Mucosa of rectum (tissue), 2 donors: ENCODE measurements around the gene NTF4.

Experiments
- H3K27ac ChIP-seq, 2 donors: one replicate each; pipeline ENCODE4 v1.7.0; 2013; ENCODE audit warnings: inconsistent platforms in 2 of 2, low read depth in 2 of 2, low read length in 2 of 2
- H3K27me3 ChIP-seq, 2 donors: one replicate each; pipeline ENCODE4 v1.7.0; 2013; ENCODE audit warnings: low read length in 2 of 2; ENCODE audit not compliant: control insufficient read depth in 2 of 2, insufficient read depth in 2 of 2
- H3K36me3 ChIP-seq, 2 donors: one replicate each; pipeline ENCODE4 v1.7.0; 2013; ENCODE audit warnings: low read length in 2 of 2; ENCODE audit not compliant: control insufficient read depth in 2 of 2, insufficient read depth in 2 of 2
- H3K4me1 ChIP-seq, 2 donors: one replicate each; pipeline ENCODE4 v1.7.0; 2013; ENCODE audit warnings: low read length in 2 of 2, mild to moderate bottlenecking in 1 of 2; ENCODE audit not compliant: control insufficient read depth in 2 of 2, insufficient read depth in 2 of 2
- H3K4me3 ChIP-seq, 2 donors: one replicate each; pipeline ENCODE4 v1.7.0; 2013; ENCODE audit warnings: low read length in 2 of 2
- H3K9ac ChIP-seq, 2 donors: one replicate each; pipeline ENCODE4 v1.7.0; 2013; ENCODE audit warnings: low read length in 2 of 2, low read depth in 1 of 2, mild to moderate bottlenecking in 1 of 2
- H3K9me3 ChIP-seq, 2 donors: one replicate each; pipeline ENCODE4 v1.7.0; 2013; ENCODE audit warnings: low read length in 2 of 2; ENCODE audit not compliant: control insufficient read depth in 2 of 2
- donor health status: healthy.
- donor health status: Normal muscosa, but diverticular disease.

Gene NTF4

GRCh38 chr19:49104229-49104864, 39.7 kb upstream of the NTF4 start:
- H3K4me1 ChIP-seq = no peaks in the 10 kb centered on the region
- H3K9ac ChIP-seq = no peak overlapping the region
- no peak overlapping the region for H3K4me3 ChIP-seq
- H3K9me3 ChIP-seq = no peaks in the 10 kb centered on the region
- H3K27ac ChIP-seq = no peak overlapping the region
- peaks cover 62 to 64% of the 10 kb centered on the region in 2 donors for H3K36me3 ChIP-seq
- H3K27me3 ChIP-seq = no peaks in the 10 kb centered on the region

DNA sequence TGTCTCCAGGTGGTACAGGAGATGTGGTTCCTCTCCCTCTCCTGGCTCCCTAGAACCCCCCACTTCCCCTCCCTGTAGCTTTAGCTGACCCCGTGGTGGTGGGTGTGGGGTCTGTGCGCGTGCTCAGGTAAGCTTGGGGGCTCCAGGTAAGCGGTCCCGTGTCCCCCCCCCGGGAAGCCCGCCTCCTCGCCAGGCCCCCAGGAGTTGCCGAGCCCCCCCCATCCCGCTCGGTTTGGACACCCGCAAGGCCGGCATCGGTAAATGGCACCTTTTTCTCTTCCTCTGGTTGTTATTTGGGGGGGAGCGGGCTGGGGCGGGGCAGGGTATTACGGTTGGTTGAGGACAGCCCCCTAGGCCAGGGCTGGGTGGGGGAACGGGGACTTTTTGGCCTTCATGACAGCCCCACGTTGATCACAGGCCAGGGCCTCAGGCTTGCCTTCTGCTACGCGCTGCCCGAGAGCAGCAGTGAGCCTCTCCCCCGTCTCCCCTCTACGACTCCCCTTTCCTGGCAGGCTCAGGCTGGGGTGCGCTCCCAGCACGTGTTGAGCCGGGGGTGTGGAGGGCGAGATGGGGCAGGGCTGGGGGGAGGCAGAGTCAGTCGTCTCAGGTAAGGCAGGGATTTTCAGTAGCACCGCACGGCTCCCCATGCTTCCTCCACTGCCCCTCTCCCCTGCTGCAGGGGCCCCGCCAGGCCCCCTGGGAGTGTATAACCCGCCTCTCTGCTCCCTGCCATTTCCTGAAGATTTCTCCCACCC, 38.9 kb upstream of the NTF4 start:
- no peaks in the 10 kb centered on the region for H3K4me1 ChIP-seq
- no peaks in the 10 kb centered on the region for H3K27me3 ChIP-seq
- peaks cover 63 to 64% of the 10 kb centered on the region in 2 donors for H3K36me3 ChIP-seq
- H3K9me3 ChIP-seq = no peaks in the 10 kb centered on the region
- no peak overlapping the region for H3K4me3 ChIP-seq
- H3K27ac ChIP-seq = no peak overlapping the region
- H3K9ac ChIP-seq = no peak overlapping the region

DNA sequence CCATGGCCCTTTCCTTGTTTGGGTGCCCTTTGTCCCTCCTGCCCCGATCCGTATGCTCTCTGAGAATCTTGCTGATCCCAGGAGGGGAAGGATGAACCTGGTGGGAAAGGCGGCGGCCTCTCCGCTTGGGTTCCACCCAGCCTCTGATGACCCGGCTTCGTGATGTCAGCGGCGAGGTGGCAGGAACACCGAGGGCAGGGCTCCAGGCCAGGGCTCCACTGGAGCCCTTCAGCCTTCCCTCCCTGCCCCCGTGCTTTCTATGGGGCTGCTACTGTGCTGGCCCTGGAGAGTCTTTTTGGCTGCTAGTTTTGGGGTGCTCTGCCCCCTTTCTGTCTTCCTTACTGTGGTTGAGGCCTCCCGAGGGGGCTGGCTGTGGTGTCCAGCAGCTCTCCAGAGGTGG, 37.7 kb upstream of the NTF4 start:
- Histone ChIP-seq H3K4me3 (no peak overlapping the region), H3K4me1 (no peaks in the 10 kb centered on the region), H3K27ac (no peak overlapping the region), H3K9me3 (no peaks in the 10 kb centered on the region), H3K27me3 (no peaks in the 10 kb centered on the region), H3K9ac (no peak overlapping the region), H3K36me3 (peaks cover 59 to 68% of the 10 kb centered on the region in 2 donors)

- Histone ChIP-seq H3K27ac (no peak overlapping the region), H3K36me3 (peaks cover 53 to 67% of the 10 kb centered on the region in 2 donors)
Observed at GRCh38 chr19:49101160-49101559, 36.5 kb upstream of the NTF4 start.

GRCh38 chr19:49098795-49099194, 34.2 kb upstream of the NTF4 start:
- no peaks in the 10 kb centered on the region for H3K9me3 ChIP-seq
- no peak overlapping the region for H3K9ac ChIP-seq
- no peaks in the 10 kb centered on the region for H3K4me1 ChIP-seq
- H3K4me3 ChIP-seq = no peak overlapping the region
- H3K27me3 ChIP-seq = no peaks in the 10 kb centered on the region
- peaks cover 51 to 72% of the 10 kb centered on the region in 2 donors for H3K36me3 ChIP-seq
- no peak overlapping the region for H3K27ac ChIP-seq

More at GRCh38 chr19:49101160-49101559, 36.5 kb upstream of the NTF4 start:
- Histone ChIP-seq H3K9me3 (no peaks in the 10 kb centered on the region), H3K9ac (no peak overlapping the region), H3K4me1 (no peaks in the 10 kb centered on the region), H3K4me3 (no peak overlapping the region), H3K27me3 (no peaks in the 10 kb centered on the region)

GRCh38 chr19:49097453-49098288, 33.1 kb upstream of the NTF4 start:
- no peak overlapping the region for H3K4me3 ChIP-seq
- H3K27ac ChIP-seq = no peak overlapping the region
- no peaks in the 10 kb centered on the region for H3K9me3 ChIP-seq
- no peaks in the 10 kb centered on the region for H3K4me1 ChIP-seq
- H3K9ac ChIP-seq = no peak overlapping the region
- no peaks in the 10 kb centered on the region for H3K27me3 ChIP-seq
- H3K36me3 ChIP-seq = peaks cover 48 to 72% of the 10 kb centered on the region in 2 donors

- peaks cover 46 to 78% of the 10 kb centered on the region in 2 donors for H3K36me3 ChIP-seq
- no peaks in the 10 kb centered on the region for H3K9me3 ChIP-seq
- H3K9ac ChIP-seq = no peak overlapping the region
- no peaks in the 10 kb centered on the region for H3K27me3 ChIP-seq
- no peaks in the 10 kb centered on the region for H3K4me1 ChIP-seq
- H3K27ac ChIP-seq = no peak overlapping the region
- no peak overlapping the region for H3K4me3 ChIP-seq
Observed at GRCh38 chr19:49094505-49095482, 30.2 kb upstream of the NTF4 start.

DNA sequence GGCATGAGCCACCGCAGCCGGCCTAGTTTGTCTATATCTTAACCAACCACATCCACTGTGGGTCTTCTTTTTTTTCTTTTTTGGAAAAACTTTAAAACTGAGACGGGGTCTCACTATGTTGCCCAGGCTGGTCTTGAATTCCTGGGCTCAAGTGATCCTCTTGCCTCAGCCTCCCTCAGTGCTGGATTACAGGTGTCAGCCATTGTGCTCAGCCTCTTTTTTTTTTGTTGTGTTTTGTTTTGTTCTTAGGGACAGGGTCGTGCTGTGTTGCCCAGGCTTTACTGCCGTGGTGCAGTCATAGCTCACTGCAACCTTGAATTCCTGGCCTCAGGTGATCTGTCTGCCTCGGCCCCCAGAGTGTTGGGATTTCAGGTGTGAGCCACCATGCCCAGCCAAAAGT, 28.1 kb upstream of the NTF4 start:
- Histone ChIP-seq H3K27me3 (no peaks in the 10 kb centered on the region), H3K36me3 (peaks cover 37 to 71% of the 10 kb centered on the region in 2 donors), H3K27ac (no peak overlapping the region), H3K9ac (no peak overlapping the region), H3K9me3 (no peaks in the 10 kb centered on the region), H3K4me3 (no peak overlapping the region), H3K4me1 (no peaks in the 10 kb centered on the region)

GRCh38 chr19:49091391-49092038, 26.9 kb upstream of the NTF4 start:
- Histone ChIP-seq H3K36me3 (peaks cover 41 to 66% of the 10 kb centered on the region in 2 donors), H3K9me3 (no peaks in the 10 kb centered on the region), H3K4me3 (no peak overlapping the region), H3K27me3 (no peaks in the 10 kb centered on the region), H3K27ac (no peak overlapping the region), H3K9ac (no peak overlapping the region), H3K4me1 (peaks cover 2 to 7% of the 10 kb centered on the region in 2 donors)
